ENCODE measurements around the gene PLEKHM3.
"Not testable (repeated sequence)": the region's sequence is repeated elsewhere in the genome, so short reads cannot be mapped to it uniquely, and the experiment has no call there.

Gene PLEKHM3

GRCh38 chr2:208034503-208035140 lies 9.3 kb upstream of the PLEKHM3 start:
- DNase-seq = no peak

GRCh38 chr2:208033701-208034502 lies 8.6 kb upstream of the PLEKHM3 start:
- DNase-seq = peak in 1 of 2 donors; percentile 30

- peak; percentile 59 to 66 for DNase-seq
Measured at GRCh38 chr2:208031608-208032019, 6.3 kb upstream of the PLEKHM3 start.

GRCh38 chr2:208025814-208026184 lies 472 bp upstream of the PLEKHM3 start:
- no peak for DNase-seq

- DNase-seq = peak in 1 of 2 donors; percentile 57
Measured at GRCh38 chr2:208024091-208024490, 1.2 kb downstream of the PLEKHM3 start.

GRCh38 chr2:208020253-208020652 lies 5.1 kb downstream of the PLEKHM3 start:
- DNase-seq = no peak

- not testable (repeated sequence) for DNase-seq
Measured at GRCh38 chr2:208018124-208018712, 7.1 kb downstream of the PLEKHM3 start.

- DNase-seq = peak; percentile 69 to 74
Measured at GRCh38 chr2:208017721-208018120, 7.6 kb downstream of the PLEKHM3 start.

GRCh38 chr2:208015475-208015874 lies 9.9 kb downstream of the PLEKHM3 start:
- no peak for DNase-seq

- no peak for DNase-seq
Measured at GRCh38 chr2:208013285-208014178, 11.8 kb downstream of the PLEKHM3 start.

- peak; percentile 52 to 70 for DNase-seq
Measured at GRCh38 chr2:208012449-208012848, 12.9 kb downstream of the PLEKHM3 start.

- DNase-seq = peak; percentile 43 to 54
Measured at GRCh38 chr2:208010506-208010905, 14.8 kb downstream of the PLEKHM3 start.

- DNase-seq = peak; percentile 12 to 60
Measured at GRCh38 chr2:208006833-208007232, 18.5 kb downstream of the PLEKHM3 start.

GRCh38 chr2:208006337-208006736 lies 19.0 kb downstream of the PLEKHM3 start:
- no peak for DNase-seq

- DNase-seq = no peak
Measured at GRCh38 chr2:208001924-208002323, 23.4 kb downstream of the PLEKHM3 start.

- DNase-seq = no peak
Measured at GRCh38 chr2:208000701-208001395, 24.5 kb downstream of the PLEKHM3 start.

GRCh38 chr2:207996848-207997247 lies 28.5 kb downstream of the PLEKHM3 start:
- DNase-seq = peak in 1 of 2 donors; percentile 46

GRCh38 chr2:207995887-207996286 lies 29.4 kb downstream of the PLEKHM3 start:
- no peak for DNase-seq

GRCh38 chr2:207993151-207993763 lies 32.1 kb downstream of the PLEKHM3 start:
- DNase-seq = no peak

- DNase-seq = no peak
Measured at GRCh38 chr2:207991944-207992343, 33.4 kb downstream of the PLEKHM3 start.

GRCh38 chr2:207990784-207991183 lies 34.5 kb downstream of the PLEKHM3 start:
- DNase-seq = no peak

- DNase-seq = no peak
Measured at GRCh38 chr2:207988975-207989374, 36.4 kb downstream of the PLEKHM3 start.

All from inflammatory macrophage (primary cell).